ENCODE data around the gene IST1.

IST1 gene

DNA sequence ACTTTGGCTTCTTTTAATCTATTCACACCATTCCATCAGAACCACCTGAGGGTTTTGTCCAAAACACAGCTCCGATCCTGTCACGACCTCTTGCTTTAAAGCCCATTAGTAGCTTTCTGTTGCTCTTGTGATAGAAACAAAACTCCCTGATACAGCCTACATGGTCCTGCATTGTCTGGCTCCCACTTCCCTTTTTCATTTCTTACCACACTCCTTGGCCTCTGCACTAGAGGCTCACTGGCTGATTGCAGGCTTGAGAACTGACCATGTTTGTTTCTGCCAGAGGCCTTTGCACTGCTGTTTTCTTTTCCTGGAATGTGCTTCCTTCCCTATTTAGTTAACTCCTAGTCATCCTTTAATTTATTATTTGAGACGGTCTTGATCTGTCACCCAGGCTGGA is 23.7 kb downstream of the IST1 start:
- no peak for DNase-seq (ENCODE audit: low read depth)

DNA sequence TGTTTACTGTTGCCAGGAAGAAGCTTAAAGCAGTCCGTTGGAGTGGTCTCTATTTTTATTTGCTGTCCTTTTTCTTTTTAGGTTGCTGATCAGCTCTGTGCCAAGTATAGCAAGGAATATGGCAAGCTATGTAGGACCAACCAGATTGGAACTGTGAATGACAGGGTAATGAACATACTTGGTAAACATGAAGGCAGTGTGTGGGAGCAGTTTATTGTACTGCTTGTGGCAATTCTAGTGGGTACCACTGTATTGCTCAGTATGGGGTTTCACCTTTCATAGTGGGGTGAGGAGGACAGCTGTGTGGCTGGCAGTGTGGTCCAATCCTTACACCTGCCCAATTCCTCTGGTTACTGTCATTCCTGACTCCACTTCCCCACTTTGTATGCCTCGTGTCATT is 25.3 kb downstream of the IST1 start:
- DNase-seq (ENCODE audit: low read depth): no peak

DNA sequence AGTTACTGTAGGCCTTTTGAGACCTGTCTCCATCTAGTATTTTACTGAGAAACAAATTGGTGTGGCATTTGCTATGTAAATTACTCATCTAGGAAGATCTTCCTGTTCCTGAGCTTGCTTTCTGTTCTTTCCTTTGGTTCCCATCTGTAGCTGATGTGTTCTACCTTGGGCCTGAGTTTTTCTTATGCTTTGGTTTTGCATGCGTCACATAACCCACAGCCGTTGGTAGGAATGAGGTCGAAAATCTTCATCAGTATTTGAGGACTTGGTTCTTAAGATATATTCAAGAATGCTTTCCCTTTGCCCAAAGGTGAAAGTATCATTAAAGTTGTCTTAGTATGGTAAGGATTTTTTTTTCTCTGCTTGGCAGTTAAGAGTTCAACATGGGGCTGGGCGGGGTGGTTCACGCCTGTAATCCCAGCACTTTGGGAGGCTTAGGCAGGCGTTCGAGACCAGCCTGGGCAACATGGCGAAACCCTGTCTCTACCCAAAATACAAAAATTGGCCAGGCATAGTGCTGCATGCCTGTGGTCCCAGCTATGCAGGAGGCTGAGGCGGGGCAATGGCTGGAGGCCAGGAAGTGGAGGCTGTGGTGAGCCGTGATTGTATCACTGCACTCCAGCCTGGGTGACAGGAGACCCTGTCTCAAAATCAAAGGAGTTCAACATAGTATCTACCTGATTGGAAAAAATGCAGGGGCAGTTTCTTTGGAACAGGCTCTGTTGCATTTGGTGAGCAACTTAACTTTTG is 28.8 kb downstream of the IST1 start:
- DNase-seq (ENCODE audit: low read depth): no peak

DNA sequence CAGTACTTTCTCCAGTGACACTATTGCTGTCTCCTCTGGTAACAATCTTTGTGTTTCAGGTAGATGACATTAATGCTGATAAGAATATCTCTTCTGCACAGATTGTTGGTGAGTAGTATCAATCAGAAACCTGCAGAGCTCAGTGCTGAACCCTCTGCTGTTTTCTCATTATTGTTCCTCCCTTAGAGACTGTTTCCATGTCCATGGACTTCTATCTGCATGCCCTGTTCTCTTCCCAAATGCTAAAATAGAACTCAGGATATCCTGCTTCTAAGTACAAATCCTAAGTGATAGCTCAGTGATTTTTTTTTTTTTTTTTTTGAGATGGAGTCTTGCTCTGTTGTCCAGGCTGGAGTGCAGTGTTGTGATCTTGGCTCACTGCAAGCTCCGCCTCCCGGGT is 29.4 kb downstream of the IST1 start:
- DNase-seq (ENCODE audit: low read depth): no peak

DNA sequence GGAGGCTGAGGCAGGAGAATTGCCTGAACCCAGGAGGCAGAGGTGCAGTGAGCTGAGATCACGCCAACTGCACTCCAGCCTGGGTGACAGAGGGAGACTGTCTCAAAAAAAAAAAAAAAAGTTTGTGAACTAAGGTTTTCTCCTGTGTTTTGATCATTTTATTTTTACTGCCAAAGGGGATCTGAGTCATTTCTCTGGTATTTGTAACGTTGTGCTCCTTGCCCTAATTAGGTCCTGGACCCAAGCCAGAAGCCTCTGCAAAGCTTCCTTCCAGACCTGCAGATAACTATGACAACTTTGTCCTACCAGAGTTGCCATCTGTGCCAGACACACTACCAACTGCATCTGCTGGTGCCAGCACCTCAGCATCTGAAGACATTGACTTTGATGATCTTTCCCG is 32.1 kb downstream of the IST1 start:
- DNase-seq (ENCODE audit: low read depth): no peak

DNA sequence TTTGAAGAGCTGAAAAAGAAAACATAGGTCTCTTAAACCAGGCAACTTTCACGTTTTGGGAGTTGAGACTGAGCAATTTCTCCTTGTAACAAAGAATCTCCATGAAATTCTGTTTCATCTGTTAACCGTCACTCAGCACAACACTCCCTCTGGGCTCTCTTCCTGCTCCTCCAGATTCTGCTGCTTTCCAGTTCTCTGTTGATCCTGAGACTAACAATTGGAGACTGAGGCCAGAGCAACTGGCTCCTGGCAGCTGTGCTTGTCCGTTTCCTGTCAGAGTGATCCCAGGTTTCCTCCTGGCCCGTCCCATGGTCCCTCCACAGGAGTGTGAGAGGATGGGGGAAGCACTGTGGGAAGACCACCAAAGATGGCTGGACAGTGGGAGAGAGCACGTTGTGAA is 32.5 kb downstream of the IST1 start:
- no peak for DNase-seq (ENCODE audit: low read depth)

DNA sequence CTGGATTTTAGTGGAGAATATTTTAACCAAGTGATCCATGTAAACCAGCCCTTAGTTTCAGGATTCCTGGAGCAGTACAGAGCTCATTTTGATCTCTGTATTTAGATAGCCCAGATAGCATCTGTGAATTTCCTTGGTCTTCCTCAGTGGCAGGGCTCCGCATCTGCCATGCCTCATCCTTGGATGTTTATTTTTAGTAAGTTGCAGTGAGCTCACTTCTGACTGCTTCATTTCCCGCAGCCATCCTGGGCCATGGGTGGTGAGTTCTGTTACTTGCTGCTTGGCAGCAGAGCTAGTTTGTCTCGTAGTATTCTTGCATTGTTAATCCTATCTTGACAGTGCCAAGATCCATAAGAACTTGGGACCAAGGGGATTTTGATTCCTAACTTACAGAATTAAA is 33.7 kb downstream of the IST1 start:
- DNase-seq (ENCODE audit: low read depth): no peak

DNA sequence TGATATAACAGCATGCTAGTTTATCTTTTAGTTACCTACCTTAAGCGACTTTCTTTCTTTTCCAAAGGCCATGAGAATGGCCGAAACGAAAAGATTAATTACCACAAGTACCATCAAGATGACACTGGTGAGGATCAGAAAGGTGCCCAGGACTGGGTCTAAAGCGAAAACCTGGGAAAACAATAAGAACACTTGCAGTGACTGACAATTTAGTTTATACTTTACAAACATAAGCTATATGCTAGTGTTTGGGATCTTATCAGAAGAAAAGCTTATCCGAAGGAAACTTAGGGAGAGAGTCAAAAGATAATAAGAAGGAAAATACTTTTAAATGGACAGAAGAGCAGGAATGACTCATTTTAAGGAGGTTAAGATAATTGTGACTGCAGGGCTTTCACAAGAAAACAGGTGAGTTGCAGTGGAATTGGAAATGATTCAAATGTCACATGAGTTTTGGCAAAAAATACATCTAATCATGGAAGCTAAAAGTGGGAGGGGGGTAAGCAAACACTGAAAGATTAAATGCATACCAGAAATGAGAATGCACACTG is 34.8 kb downstream of the IST1 start:
- DNase-seq (ENCODE audit: low read depth): no peak

DNA sequence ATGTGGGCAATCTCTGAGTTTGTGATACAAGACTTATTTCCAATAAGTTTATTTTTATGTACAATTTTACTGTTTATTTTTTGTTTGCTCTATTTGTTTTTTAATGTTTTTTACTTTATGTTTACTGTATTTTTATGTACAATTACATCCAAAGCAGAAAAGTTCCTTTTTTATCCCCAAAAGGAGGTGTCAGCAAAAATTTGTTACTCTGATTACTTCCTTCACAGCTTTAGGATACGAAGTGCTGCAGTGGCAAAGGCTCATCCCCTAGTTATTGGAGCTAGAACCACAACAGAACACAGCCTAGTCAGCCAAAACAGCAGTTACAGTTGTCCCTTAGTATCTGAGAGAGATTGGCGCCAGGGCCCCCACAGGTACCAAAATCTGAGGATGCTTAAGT is 35.7 kb downstream of the IST1 start:
- DNase-seq (ENCODE audit: low read depth): no peak

DNA sequence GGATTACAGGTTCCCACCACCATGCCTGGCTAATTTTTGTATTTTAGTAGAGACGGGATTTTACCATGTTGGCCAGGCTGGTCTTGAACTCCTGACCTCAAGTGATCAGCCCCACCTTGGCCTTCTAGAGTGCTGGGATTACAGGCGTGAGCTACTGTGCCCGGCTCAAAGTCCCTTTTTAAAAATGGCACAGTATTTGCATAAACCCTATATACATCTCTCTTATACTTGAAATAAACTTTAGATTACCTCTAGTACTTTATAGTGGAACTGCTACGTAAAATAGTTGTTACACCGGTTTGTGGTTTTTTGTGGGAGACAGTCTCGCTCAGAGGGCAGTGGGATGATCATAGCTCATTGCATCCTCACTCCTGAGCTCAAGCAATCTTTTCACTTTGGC is 36.3 kb downstream of the IST1 start:
- no peak for DNase-seq (ENCODE audit: low read depth)

DNA sequence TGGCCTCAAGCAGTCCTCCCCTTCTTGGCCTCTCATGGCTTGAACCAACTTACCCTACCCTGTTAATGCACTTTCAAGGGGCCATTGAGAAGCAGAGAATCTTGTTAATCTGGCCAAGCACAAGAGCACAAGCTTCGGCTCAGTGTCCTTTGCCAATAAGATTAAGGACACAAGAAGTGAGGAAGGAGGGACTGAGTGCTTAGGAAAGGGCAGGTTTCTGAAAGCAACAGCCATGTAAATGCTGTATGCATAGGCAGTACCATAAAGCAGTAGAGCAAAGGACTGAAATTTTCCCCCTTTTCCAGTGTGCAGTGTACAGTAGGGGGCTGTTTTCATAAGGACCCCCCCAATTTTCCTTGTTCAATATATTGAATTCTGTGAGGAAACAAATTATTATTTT is 37.7 kb downstream of the IST1 start:
- DNase-seq (ENCODE audit: low read depth): no peak

DNA sequence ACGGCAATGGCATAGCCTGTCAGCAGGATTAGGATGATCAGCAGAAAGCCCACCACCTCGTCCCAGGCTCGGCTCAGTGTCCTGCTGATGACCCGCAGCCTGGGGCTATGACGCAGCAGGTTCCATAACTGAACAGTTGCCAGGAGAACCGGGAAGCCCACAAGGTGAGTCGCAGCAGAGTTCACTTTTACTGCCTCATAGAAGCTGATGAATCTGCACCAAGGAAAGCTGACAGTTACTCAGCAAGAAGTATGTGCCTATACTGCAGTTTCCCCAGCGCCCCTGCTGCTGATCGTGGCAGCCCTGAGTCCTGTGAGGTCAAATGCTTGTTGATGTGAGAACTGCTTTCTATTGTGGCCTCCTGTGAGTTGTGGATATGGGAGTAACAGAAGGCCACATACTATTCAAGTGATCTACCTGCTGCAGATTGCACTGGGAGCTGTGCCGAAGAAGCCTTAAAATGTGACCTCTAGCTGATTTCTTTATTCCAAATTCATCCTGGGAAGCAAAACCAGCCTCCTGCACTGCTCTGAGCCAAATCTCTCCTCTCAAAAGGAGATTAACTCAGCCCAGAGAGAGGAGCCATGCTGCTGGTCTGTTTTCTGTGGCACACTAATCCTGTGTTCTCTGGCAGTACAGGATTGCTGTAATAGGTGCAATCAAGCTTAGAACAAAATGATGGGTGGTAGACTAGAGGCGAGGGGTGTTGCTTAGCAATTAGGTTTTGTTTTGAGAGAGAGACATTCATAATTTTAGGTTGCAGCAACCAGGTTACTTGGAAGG is 38.8 kb downstream of the IST1 start:
- DNase-seq (ENCODE audit: low read depth): no peak

DNA sequence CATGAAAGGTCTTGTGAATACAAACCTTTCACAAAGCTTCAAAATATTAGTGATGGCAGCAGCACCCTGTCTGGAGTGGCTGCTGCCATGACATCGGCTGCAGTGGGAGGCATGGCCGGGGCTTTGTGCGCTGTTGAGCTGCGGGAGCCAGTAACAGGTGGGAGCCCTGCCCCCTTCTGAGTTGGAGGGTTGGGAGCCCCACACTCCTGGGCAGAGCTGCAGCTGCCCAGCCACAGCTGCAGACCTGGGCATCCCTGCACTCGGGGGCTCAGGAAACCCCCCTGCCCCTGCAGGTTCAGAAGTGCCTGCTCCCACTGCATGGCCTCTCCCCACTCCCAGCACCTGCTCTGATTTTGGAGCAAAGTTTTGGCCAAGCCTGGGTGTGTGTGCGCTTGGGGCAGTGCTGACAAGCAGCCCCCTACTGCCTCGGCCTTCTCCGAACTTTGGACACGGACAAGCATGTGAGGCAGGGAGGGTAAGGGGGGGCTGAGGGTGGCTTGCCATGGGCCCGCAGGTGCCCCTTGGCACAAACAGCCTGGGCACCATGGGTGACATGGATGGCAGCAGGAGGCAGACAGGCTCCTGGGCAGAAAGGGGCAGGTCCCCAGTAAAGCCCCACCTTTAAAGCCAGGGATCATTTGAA is 42.7 kb downstream of the IST1 start:
- DNase-seq (ENCODE audit: low read depth): no peak

DNA sequence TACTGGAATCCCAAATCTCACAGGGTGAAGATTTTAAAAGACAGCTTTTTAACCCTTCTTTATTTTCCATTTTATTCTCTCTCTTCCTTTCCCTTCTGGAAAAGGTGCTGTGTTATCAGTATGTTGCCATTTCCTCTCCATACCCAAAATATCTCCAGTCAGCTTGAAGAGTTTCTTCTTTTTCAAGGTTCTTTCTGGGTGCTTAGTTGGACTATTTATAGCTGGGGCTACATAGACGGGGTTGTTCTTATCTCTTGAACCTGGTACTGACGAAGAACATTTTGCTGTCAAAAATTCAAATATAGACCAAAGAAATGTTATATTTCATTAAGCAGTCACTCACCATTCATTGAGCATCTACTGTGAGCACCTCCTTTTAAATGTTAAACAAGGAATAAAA is 48.6 kb downstream of the IST1 start:
- DNase-seq (ENCODE audit: low read depth): no peak

DNA sequence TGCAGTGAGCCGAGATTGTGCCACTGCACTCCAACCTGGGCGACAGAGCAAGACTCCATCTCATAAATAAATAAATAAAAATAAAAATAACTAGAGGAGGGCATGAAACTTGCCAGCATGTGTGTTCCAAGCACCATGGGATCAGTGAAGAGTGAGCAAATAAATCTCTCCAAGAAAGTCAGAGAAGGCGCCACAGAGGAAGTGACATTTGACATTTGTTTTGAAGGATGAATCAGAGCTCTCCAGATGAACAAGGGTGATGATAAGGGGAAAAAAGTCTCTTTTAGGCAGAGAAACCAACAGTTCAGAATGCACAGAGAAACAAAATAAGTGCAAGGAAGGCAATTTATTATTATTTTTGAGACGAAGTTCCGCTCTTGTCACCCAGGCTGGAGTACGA is 50.3 kb downstream of the IST1 start:
- no peak for DNase-seq (ENCODE audit: low read depth)

DNA sequence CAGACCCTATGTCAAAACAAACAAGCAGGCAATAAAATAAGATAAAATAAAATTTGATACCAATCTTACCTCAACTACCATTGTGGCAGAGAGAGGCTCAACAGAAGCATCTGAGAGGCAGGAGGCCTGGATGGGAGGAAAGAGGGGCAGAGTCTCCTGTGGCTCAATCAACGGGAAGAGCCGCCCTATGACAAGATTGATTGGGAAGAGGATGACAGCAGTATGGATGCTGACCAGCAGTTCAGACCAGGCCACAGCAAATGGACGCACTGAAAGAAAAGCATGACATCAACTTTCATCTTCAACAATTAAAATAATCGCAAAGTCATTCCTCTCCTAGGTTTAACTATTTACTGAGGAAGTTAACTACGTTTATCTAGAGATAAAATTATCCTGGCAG is 57.5 kb downstream of the IST1 start:
- no peak for DNase-seq (ENCODE audit: low read depth)

DNA sequence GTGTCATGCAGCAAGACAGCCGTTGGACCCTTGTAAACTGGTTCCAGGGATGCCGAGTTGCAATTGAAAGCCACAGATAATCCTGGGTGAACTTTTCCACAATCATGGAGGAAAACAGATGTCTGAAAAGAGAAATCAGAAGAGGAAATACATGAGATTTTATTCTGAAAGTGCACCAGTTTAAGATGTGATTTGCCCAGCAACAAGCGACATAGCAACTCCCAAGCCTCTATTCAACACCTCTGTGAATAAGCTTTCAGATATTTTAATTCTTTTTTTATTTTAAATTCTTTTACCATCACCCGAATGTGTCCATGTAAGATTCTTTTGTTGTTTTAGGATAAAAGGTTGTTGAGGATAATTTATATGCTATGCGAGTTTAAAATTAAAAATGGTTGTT is 58.8 kb downstream of the IST1 start:
- no peak for DNase-seq (ENCODE audit: low read depth)

DNA sequence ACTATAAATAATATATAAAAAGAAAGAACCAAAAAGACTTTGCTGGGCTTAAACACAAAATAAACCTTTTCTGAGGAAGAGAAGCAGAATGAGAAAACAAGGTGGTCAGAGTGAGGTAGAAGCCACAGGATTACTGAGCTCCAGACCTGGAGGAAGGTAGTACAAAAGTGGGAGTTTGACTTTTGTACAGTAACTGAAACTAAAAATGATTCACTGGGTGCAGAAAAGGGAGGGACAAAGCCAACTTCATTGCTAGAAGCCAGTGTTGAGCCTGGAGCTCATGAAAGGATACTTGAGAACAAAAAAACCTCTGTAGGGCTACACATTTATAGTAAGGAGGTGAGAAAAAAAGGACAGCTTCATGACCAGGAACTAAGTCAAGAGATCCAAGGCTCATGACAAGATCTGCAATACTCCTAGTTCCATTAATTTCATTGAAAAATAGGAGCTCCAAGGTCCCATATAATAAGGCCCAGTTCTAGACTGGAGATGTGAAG is 59.4 kb downstream of the IST1 start:
- DNase-seq (ENCODE audit: low read depth): no peak

DNA sequence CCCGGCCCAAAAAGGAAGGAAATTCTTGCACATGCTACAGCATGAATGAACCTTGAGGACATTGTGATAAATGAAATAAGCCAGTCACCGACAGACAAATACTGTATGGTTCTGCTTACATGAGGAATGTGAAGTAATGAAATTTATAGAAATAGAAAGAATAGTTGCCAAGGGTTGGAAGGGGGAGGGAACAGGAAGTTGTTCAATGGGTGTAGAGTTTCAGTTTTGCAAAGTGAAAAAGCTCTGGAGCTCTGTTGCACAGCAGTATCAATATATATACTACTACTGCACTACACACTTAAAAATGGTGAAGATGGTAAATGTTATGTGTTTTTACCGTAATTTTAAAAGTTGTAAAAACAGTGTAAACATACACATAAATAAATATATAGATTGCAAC is 61.2 kb downstream of the IST1 start:
- no peak for DNase-seq (ENCODE audit: low read depth)

DNA sequence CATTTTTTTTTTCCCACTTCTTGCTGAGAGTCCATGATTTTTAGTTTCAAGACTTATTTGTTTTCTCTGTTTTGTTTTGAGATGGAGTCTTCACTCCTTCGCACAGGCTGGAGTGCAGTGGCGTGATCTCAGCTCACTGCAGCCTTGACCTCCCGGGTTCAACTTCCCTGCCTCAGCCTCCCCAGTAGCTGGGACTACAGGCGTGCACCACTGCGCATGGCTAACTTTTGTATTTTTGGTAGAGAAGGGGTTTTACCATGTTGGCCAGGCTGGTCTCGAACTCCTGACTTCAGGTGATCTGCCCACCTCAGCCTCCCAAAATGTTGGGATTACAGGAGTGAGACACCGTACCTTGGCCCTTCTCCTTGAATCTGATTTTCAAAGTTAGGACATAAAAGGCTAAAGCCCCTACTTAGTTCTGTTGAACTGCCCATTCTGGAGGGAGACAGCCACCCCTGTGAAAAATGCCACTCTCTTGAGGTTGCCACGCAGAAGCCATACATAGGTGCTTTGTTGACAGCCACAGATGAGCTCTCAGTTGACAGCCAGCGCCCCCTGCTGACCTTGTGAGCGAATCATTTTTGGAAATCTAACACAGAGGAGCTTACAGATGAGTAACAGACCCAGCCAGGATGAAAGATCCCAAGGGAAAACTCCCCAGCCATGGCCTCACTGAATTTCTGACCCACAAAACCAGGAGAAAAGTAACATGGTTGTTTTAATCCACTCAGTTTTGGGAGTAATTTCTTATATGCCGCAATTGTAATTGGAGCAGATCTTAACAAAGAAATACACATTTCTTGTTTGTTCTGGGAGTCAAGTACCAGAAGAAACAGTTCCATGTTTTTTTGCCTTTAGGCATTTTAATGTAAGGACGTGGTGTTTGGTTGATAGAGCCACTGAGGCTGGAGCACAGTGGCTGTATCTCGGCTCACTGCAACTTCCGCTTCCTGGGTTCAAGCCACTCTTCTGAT is 66.0 kb downstream of the IST1 start:
- DNase-seq (ENCODE audit: low read depth): peak; percentile 54

DNA sequence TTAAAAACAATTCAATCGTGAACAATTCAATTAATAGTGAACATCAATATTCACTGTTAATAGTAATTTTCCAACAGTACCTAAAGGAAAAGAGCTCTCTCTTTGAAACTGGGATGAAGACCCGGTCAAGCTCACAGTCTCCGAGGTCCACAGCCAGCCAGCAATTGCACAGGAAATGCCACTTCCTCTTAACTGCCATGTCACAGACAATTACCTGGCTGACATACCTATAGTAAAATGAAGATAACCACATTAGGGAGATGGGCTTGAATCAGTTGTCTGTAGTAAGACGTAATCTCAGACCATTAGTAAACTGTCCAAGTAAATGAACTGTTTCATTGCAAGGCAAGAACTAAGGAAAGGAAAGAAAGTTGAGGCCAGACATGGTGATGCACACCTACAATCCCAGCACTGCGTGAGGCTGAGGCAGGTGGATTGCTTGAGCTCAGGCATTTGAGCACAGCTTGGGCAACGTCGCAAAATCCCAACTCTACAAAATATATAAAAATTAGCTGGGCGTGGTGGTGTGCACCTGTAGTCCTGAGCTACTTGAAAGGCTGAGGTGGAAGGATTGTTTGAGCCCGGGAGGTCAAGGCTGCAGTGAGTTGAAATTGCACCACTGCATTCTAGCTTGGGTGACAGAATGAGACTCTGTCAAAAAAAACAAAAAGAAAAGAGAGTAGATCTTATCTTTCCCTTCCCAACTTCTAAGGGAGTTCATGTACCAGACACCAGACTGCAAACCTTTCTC is 68.0 kb downstream of the IST1 start:
- DNase-seq (ENCODE audit: low read depth): no peak
